GM18520 (cell line): ENCODE data around the gene SNX13.
A peak's percentile ranks its signal among the peaks of the same experiment; 100 is the strongest.

ENCODE experiments used
- ATAC-seq: cut with Tn5 transposase; IDR thresholded peaks from one replicate; pipeline ENCODE4 v1.9.1; 2021; ENCODE audit not compliant: unreplicated experiment

The SNX13 gene

DNA sequence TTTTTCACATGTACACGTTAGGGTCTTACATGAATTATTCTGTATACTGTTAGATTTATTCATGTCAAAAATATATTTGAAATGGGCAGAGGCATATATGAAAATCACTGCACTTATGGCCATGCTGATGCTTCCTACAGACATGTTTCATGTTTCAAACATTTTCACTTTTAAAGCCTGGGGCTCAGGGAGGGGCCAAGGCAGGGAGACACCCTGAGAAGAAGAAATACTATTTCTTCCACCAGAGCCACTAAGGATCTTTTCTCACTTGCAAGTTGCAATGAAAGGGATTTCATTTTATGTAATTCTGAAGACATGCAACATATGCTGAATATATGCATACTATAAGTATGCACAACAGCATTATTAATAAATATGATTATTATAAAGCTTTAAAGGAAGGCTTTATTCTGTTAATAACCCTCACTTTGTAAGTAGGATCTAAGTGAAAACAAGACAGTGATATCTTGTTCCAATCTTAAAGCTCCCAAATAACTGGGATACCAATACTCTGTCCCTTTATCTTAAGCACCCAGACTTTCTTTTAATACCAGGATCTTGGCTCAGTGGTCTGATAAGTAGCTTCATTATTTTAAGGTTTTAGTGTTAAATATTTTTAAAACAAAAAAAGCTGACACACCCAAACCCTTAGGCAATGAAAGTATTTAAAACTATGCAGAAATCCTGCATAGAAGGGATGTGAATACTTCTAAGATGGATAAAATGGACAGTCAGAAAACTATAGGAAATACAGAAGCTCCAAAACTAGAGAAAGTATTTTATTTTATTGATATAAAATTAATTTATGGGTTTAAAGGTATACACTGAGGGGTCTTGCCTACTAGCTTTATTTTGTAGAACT, 148.0 kb downstream of the SNX13 start:
- no peak for ATAC-seq

DNA sequence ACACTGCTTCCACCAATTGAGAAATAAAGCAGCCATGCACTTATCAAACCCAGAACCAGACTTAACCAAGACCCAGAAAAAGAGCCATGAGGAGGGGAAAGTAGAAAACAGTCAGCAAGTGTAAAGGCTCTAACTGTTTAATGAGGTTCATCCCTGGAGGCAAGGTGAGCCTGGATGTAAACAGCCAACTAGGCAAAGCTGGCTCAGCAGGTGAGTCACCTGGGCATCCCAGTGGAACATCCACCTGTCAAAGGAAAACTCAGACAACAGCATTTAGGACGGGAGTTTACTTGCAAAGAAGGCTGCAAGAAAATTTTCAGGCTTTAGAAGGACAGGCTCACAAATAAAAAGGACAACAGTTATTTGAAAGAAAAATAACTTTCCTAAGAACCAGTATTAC, 153.0 kb downstream of the SNX13 start:
- ATAC-seq = no peak

DNA sequence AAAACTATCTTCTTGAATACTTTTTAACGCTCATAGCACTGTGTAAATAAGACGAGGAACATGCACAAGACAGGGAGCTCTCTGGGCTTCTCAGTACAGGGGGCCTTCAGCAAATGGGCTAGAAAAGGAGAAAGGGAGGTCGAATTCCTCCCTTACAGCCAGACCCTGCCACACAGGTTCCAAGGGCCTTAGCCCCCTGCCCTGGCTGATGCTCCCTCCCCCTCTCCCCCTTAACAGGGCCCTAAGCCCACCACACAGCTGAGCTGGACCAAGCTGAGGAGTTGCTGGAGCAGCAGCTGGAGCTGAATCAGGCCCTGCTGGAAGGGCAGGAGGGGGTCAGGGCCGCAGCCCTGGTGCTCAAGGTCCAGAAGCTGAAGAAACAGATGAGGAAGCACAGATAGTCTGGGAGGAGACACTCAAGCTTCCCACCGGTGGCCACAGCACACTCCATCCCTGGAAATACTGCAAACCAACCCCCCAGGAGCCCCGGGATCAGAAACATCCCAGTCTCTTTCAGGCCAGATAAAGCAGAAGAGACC, 153.9 kb downstream of the SNX13 start:
- ATAC-seq = no peak

DNA sequence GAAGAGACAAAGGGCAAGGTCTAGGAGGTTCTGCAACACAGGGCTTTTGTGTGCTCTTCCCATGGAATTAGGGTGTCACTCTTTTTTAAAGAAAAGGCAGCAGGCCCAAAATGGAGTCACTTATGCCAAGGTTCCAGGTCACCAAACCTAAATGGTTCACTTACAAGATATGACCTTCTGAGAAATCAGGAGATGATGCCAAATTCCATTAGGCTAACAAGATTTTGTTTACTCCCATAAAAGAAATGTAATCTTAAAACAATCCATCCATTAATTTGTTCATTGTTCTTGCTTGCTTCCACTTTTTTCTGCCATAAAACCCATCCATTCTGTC, 158.1 kb downstream of the SNX13 start:
- ATAC-seq = no peak

DNA sequence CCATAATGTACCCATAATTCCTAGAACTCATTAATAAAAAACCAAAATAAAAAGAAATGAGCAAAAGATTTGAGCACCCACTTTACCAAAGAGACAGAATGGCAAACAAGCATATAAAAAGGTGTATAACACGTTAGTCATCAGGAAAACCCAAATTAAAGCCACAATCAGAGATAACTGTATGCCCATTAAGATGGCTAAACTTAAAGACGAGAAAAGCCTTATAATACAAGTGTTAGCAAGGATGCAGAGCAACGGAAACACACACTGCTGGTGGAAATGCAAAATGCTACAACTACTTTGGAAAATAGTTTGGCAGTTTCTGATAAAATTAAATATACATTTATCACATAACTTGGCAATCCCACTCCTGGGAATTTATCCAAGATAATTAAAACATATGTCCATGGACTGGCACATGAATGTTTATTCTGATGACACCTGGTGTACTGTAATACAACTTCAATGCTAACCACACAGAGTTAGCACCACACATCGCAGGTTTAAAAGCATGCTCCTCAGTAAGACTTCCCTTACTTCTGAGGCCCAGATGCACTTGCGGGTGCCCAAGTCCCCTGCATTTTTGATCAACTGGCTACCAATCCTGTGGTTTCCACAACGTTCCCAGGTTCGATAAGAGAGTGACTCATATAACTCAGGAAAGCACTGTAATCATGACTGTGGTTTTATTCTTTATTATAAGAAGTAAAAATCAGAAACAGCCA, 158.6 kb downstream of the SNX13 start:
- ATAC-seq = no peak

DNA sequence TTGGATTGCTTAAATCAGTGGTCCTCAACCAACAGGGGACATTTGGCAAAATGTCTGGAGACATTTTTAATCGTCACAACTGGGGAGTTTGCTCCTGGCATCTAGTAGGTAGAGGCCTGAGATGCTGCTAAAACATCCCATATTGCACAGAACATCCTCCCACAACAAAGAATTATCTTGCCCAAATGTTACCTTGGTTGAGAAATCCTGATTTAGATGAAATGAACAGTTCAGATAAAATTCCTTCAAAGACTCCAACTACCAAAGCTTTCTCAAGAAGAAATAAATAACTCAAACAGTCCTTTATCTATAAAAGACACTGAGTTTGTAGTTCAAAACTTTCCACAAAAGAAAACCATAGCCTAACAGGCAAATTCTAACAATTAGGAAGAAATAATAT, 160.9 kb downstream of the SNX13 start:
- ATAC-seq = no peak

DNA sequence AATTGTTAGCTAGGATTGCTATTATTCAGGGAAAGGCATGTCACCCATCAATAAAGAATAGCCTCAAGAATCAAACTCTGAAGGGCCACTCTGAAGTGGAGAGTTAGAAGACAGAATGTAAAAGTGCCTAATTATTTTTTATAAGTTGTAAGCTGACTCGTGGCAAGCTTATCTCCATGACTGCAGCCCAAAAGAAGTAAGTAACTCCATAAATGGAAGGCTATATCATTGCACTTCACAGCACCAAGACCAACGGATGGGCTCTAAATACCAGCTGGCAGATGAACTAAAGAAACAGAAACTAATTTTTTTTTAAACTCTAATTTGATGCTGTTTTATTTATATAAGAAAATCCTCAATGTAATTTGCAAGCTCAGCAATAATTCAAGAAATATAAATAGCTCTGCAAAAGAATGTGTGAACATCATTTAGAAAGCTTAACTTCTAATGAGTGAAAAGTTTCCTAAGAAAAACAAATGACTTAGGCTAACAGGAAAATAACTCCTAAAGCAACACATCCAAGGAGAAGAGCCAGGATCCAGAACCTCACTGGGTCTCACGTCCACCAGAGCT, 165.5 kb downstream of the SNX13 start:
- no peak for ATAC-seq

DNA sequence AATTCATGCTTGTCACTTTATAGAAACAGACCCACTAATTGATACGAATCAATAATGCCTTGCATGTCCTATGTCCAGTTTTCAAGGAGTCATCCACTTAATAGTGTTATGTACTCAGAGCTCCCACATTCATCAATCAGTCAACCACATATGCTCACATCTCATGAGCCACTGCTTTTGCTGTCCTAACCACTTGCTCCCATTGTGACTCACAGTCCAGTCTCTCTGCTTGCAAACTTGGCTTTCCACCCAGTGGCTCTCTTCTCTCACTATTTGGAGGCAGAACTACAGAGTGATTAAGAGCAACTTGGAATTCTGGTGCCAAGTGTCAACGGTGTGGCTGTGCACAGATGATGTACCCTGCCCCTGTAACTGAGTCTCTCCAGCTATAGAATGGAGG, 166.0 kb downstream of the SNX13 start:
- peak; percentile 47 for ATAC-seq

DNA sequence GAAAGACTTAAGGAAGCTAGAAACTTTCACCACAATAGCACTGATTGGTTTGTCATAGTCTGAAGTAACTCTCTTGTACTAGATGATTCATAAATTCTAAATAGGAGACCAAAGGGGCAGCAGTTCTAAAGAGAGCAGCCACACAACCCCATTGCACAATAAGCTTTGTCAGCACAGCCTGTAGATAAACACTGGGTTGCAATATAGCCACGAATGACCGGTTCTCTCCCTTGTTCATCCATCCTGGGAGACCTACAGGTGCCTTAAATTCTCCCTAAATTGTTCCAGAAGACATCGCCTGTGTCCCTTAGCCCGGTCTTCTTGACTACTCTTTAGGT, 167.0 kb downstream of the SNX13 start:
- ATAC-seq = peak; percentile 26

DNA sequence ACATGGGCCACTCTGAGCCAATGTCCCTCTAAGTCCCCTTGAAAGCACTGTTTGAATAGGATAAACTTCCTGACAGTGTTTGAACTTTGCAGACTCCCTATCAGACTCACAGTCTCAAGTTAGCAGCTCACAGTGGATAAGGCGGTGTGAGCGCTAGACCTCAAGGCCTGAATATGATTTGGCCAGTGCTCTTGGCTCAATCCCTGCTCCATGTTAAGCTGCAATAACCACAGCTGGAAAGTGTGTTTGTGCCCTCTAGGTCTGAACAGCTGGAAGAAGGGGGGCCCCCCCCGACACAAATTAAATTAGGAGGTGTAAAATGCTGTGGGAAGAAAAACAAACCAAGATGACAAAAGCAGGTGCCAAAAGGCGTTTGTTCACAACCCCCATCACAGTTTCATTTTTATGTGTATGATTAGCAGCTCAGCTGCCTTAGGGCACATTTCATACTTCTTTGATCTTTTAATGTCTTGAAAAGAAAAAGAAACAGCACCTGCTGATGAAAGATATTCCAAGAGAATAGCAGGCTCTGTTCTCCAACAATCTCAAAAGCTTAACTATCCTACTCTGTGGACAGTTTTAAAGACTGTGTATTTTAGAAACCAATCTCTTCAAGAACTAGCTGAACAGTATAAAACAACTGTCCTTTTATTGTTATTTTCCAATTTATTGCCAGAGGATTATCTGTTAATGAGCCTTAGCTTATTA, 167.6 kb downstream of the SNX13 start:
- ATAC-seq = no peak

DNA sequence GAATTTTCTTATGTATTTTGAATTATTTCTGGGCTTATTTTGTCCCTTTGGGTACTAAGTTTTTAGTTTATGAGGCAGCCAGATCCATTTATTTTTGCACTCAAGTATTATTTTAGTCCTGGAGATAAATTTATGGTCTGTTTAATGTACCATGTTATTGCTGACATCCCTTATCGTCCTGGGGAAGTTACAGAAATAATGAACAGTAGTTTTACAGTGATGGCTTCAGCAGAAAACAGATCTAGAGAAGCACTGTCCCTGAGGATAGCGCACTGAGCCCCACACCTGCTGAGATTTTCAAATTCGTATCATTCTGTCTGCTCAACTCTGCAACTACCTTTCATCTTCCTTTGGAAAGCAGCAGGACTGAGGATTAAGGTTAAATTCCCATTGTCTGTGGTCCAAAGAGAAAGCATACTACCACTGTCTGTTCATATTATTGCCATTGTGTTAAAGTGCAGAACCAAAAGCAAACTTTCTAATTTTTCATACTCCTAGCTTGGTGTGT, 168.3 kb downstream of the SNX13 start:
- ATAC-seq = no peak

DNA sequence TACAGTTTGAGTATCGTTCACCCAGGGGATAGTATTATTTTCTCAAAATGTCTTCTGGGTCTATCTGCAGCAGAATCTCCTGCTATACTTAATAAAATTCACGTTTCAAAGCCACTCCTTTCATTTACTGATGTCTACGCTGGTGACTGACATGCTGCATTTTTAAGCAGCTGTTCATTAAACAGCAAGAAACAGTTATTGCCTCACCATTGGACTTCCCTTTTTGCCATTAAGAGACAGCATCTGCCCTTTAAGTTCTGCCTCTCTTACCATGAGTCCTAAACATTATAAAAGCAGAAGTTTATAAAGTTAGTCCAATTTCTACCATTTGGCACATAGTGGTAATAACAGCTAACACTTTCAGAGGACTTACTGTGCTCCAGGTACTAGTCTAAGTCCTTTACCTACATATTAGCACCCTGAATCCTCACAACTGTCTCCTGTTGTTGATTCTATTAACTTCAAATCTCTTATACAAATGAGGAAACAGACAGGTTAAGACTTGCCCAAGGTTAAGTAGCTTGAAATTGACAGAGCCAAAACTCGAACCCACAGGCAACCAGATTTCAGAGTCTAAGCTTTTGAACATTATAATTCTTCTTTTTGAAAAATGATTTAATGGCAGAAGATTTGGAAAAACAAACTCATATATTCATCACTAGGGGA, 169.5 kb downstream of the SNX13 start:
- no peak for ATAC-seq

DNA sequence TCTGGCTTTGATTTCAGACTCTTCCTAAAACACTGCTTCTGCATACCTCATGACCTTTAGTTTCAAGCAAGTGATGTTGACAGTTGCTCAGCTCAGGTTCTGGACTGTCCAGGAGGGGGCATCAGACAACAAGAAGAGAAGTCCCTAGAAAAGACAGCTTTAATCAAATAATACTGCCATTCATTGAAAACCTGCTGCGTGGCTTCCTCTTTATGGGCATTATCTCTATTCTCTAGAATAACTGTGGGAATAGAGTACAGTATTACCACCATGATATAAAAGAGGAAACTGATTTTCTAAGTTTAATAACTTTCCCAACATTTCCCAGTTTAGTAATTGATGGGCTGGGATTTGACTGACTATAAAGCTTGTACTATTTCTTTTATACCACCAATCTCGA, 170.4 kb downstream of the SNX13 start:
- no peak for ATAC-seq

DNA sequence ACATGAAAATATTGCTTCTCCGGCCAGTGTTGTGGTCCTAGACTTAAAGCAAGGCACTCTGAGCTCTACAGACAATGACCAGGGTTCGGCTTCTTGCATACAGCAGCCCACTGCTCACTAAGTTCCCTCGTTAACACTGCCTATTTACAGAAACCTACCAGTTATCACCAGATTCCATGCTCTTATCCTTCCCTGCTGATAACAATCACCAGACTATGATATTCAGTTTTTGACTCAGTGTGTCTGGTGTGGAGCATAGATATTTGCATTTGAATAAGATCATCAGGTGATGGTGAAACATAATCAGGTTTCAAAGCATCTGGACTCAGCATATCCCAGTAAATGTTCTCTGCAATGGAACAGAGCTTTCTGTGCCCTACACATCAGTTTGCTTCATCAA, 182.3 kb downstream of the SNX13 start:
- ATAC-seq = no peak

DNA sequence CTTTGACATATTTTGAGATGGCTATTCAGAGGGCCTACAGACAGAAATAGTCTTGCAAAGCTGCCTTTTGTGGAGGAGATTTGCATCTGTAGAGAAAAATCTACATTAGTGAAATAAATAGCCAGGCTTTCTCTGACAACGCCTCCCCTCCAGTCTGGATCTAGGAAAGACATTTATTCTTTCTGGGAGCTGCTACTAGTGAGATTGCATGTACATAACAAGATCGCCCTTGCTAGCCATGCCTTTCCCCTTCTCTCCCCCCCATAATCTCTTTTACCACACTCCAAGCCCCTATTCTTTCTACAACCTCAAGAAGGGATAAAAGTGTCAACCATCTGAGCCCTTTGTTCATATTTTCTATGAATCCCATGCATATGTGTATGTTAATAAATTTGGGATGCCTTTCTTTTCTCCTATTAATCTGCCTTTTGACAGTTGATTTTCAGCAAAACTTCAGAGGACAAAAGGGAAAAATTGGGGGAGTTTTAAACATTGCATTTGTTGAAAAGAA, 194.2 kb downstream of the SNX13 start:
- ATAC-seq = no peak

DNA sequence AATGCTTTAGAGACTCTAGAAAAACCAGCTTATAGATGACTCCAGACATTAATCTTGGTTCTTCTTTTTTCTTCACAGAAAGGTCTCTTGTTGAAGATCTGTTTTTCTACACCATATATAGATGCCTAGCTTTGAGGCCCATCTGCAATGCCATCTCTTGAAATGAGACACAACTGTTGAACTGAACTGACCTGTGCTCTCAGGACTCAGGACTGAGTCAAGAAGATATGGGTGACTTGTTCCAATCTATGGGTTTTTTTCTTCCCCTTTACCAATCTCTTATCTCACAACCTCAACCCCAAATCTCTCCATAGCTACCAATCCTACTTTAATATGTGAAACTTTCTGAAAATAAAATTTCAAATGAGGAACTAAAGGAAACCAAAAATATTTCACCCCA, 194.7 kb downstream of the SNX13 start:
- no peak for ATAC-seq

DNA sequence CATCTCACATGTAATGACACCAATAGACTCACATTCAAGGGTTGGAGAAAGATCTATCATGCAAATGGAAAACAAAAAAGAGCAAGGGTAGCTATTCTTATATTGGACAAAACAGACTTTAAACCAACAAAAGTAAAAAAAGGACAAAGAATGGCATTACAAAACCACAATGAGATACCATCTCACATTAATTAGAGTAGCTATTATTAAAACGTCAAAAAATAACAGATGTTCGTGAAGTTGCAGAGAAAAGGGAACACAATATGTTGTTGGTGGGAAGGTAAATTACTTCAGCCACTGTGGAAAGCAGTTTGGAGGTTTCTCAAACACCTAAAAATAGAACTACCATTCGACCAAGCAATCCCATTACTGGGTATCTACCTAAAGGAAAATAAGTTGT, 197.0 kb downstream of the SNX13 start:
- ATAC-seq = no peak

DNA sequence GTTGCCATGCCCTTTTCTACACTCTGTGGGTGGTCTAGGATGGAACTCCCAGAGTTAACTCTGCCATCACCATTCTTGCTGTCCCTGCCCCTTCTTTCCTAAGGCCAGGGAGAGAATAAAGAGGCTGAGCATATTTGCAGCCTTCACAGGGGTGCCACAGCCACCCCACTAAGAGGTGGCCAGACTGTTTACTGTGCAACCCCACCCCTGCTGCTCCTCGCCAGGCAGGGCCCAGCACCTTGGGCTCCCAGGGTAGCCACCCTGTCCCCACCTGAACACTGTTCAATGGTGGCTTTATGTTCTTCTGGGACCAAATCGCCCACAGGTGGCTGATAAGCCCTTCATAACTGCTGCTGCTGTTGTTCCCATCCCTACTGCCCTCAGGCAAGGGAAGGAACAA, 198.9 kb downstream of the SNX13 start:
- no peak for ATAC-seq
